Astrocyte of the spinal cord (primary cell): Measurements from ENCODE around the gene MTA1.

Experiments used
- DNase-seq: peaks from one replicate; pipeline ENCODE4 v3.0.0; 2011; ENCODE audit warnings: low read depth, low spot score
- H3K4me3 ChIP-seq: 2 replicates; pipeline ENCODE4 v1.5.1; 2011; ENCODE audit warnings: low read depth, mild to moderate bottlenecking, low read length, moderate library complexity
- CTCF ChIP-seq: IDR thresholded peaks from 2 replicates; pipeline ENCODE4 v1.5.1; 2012; ENCODE audit warnings: low read depth, mild to moderate bottlenecking, low read length, inconsistent platforms
- in situ Hi-C: cut with HindIII; loops from 2 replicates; pipeline ENCODE4 v1.10.0; 2017; ENCODE audit warnings: low sequenced_read_pairs

The MTA1 gene

GRCh38 chr14:105487986-105488777, 68.6 kb downstream of the MTA1 start:
- H3K4me3 ChIP-seq: no peak overlapping the region
- in situ Hi-C loops: no loop called here
- TF ChIP-seq CTCF: no peak
- no peak for DNase-seq

GRCh38 chr14:105488781-105489541, 69.3 kb downstream of the MTA1 start:
- TF ChIP-seq CTCF: no peak
- DNase-seq: no peak
- H3K4me3 ChIP-seq: no peak overlapping the region
- in situ Hi-C loops: no loop called here

DNA sequence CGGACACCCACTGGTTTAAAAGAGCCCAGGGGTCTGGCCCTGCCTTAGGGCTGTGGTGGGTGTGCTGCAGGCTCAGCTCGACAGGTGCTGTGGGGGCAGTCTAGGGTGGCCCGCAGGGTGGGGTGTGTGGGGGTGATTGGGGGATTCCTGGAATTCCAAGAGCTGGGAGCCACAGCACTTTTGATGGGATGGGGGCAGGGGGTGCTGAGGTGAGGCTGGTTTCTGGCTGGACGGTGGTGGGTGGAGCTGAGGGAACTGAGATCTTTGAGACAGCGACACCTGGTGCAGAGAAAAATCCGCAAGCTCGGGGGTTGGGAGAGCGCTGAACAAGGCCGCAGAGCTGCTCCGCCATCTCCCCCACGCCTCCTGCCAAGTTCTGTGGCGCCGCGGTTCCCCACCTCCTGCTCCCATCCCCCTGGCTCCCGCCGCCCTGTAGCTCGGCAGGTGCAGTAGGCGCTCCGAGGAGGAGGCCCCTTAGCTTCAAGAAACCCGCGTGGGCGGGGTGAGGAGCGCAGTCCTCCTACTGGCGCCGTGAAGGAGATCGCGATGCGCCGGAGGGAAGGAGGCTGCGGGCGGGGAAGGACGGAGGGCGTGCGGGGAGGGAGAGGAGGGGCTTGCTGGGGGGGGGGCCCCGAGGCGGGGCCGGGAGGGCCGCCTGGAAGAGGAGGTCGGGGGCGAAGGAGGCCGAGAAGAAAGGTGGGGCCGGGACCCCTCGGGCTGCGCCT, 70.1 kb downstream of the MTA1 start:
- in situ Hi-C loops: no loop called here
- peak; percentile 86 for DNase-seq
- peak; percentile 78 for TF ChIP-seq CTCF
- H3K4me3 ChIP-seq: peak overlapping the region; percentile 59

GRCh38 chr14:105490267-105490571, 70.6 kb downstream of the MTA1 start:
- H3K4me3 ChIP-seq: peak overlapping the region; percentile 59
- no peak for TF ChIP-seq CTCF
- in situ Hi-C loops: no loop called here
- DNase-seq: no peak

DNA sequence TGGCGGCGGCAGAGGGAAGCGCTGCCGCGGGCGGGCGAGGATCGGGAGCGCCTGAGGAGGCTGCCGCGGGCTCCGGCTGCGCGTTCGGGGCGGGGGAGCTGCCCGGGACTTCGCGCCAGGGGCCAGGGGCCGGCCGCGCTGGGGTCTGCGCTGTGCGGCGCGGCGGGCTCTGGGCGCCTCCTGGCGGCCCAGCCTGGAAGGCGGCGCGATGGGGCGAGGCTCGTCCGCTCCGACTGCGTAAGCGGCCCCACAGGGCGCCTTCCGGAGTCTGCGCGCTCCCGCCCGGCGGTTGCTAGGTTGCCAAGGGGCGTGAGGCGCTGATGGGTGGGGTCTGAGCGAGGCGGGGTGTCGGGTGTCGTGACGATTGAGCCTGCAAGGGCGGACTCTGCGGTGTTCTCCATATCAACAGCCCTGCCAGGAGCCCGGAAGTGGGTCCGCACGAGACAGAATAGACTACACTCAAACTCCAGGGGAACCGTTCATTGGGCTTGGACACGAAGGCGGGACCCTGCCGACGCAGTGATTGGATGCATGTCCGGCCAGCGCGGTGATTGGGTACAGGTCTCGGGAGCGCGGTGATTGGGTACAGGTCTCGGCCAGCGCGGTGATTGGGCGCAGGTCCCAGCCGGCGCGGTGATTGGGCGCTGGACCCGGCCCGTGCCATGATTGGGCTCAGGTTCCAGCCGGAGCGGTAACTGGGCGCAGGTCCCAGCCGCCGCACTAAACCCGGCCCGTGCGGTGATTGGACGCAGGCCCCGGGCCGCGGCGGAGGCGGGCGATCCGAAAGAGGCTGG, 71.1 kb downstream of the MTA1 start, which contains the start of gene TEDC1:
Gene TEDC1, plus strand, starts transcription at position 675 of the 794 bp plus-strand sequence. CDS start 130 bp downstream, outside the sequence.
- peak; percentile 100 for DNase-seq
- peak; percentile 67 for TF ChIP-seq CTCF
- in situ Hi-C loops: no loop called here
- H3K4me3 ChIP-seq: peak within 1 kb of the TSS; percentile 59
